Activated effector memory CD4-positive, alpha-beta T cell treated with anti-CD3 and anti-CD28 coated beads, Interleukin-2, amount 50 U/mL, for 16 hours (primary cell): Measurements from ENCODE around the gene MYLK4.

Source experiments
- DNase-seq: peaks from one replicate; pipeline ENCODE4 v3.0.0-alpha.2; 2020

Gene MYLK4

GRCh38 chr6:2624177-2624576, 126.5 kb downstream of the MYLK4 start:
- DNase-seq: no peak

GRCh38 chr6:2623295-2623694, 127.4 kb downstream of the MYLK4 start:
- DNase-seq: no peak

GRCh38 chr6:2622671-2623070, 128.1 kb downstream of the MYLK4 start:
- DNase-seq: no peak

GRCh38 chr6:2619651-2620050, 131.1 kb downstream of the MYLK4 start:
- no peak for DNase-seq

GRCh38 chr6:2617729-2618128, 133.0 kb downstream of the MYLK4 start:
- no peak for DNase-seq

GRCh38 chr6:2616811-2617210, 133.9 kb downstream of the MYLK4 start:
- DNase-seq: no peak

- DNase-seq: no peak
These were observed 135.5 kb downstream of the MYLK4 start for GRCh38 chr6:2615251-2615650.

GRCh38 chr6:2614846-2615245, 135.9 kb downstream of the MYLK4 start:
- no peak for DNase-seq

GRCh38 chr6:2614155-2614554, 136.6 kb downstream of the MYLK4 start:
- DNase-seq: no peak
